KMS-11 (cell line): ENCODE measurements around the gene NFX1.

Source experiments
- H2AFZ ChIP-seq: fragments of 200-600 bp; sonication (generic); 2 replicates; pipeline ENCODE4 v1.6.1; 2016; ENCODE audit warnings: antibody characterized with exemption, mixed run types, low read depth
- H3K27ac ChIP-seq: fragments of 200-600 bp; sonication (generic); 2 replicates; pipeline ENCODE4 v1.6.1; 2016; ENCODE audit warnings: mild to moderate bottlenecking, mixed run types
- H3K27me3 ChIP-seq: fragments of 200-600 bp; sonication (generic); 2 replicates; pipeline ENCODE4 v1.6.1; 2017; ENCODE audit warnings: mild to moderate bottlenecking, low read depth, mixed run types, moderate library complexity; ENCODE audit not compliant: insufficient read depth
- H3K36me3 ChIP-seq: fragments of 200-600 bp; sonication (generic); 2 replicates; pipeline ENCODE4 v1.6.1; 2017; ENCODE audit warnings: mild to moderate bottlenecking, mixed run types; ENCODE audit not compliant: insufficient read depth
- H3K4me1 ChIP-seq: fragments of 200-600 bp; sonication (generic); 2 replicates; pipeline ENCODE4 v1.6.1; 2016; ENCODE audit warnings: mild to moderate bottlenecking, low read depth, mixed run types; ENCODE audit not compliant: poor library complexity, severe bottlenecking
- H3K4me2 ChIP-seq: fragments of 200-600 bp; sonication (generic); 2 replicates; pipeline ENCODE4 v1.7.0; 2016; ENCODE audit warnings: mild to moderate bottlenecking, mixed run types
- H3K4me3 ChIP-seq: fragments of 200-600 bp; sonication (generic); IDR thresholded peaks from 2 replicates; pipeline ENCODE4 v1.6.1; 2017; ENCODE audit warnings: low read depth, low read length, mixed read lengths; ENCODE audit not compliant: insufficient read depth
- H3K79me2 ChIP-seq: fragments of 200-600 bp; sonication (generic); 2 replicates; pipeline ENCODE4 v1.6.1; 2016; ENCODE audit warnings: low read depth, mixed run types; ENCODE audit not compliant: insufficient read depth
- H3K9ac ChIP-seq: fragments of 200-600 bp; sonication (generic); 2 replicates; pipeline ENCODE4 v1.6.1; 2016; ENCODE audit warnings: mild to moderate bottlenecking, mixed run types
- H4K20me1 ChIP-seq: fragments of 200-600 bp; sonication (generic); 2 replicates; pipeline ENCODE4 v1.6.1; 2016; ENCODE audit warnings: mild to moderate bottlenecking, mixed run types; ENCODE audit not compliant: insufficient read depth
- TF ChIP-seq, protein P1 (sequence below): fragments of 200-600 bp; sonication (generic); conservative IDR thresholded peaks from 2 replicates; pipeline ENCODE4 v1.6.1; 2017; ENCODE audit warnings: low read depth, mild to moderate bottlenecking, antibody characterized with exemption, low read length, moderate library complexity, mixed read lengths

Gene NFX1

GRCh38 chr9:33320230-33320567, 29.9 kb downstream of the NFX1 start:
- H3K4me1 ChIP-seq, result no peaks in the 10 kb centered on the region
- H3K27ac ChIP-seq, result no peak overlapping the region
- no peak overlapping the region for H3K4me3 ChIP-seq
- H4K20me1 ChIP-seq, result no peaks in the 10 kb centered on the region
- no peaks in the 10 kb centered on the region for H3K79me2 ChIP-seq
- TF ChIP-seq, protein P1, sequence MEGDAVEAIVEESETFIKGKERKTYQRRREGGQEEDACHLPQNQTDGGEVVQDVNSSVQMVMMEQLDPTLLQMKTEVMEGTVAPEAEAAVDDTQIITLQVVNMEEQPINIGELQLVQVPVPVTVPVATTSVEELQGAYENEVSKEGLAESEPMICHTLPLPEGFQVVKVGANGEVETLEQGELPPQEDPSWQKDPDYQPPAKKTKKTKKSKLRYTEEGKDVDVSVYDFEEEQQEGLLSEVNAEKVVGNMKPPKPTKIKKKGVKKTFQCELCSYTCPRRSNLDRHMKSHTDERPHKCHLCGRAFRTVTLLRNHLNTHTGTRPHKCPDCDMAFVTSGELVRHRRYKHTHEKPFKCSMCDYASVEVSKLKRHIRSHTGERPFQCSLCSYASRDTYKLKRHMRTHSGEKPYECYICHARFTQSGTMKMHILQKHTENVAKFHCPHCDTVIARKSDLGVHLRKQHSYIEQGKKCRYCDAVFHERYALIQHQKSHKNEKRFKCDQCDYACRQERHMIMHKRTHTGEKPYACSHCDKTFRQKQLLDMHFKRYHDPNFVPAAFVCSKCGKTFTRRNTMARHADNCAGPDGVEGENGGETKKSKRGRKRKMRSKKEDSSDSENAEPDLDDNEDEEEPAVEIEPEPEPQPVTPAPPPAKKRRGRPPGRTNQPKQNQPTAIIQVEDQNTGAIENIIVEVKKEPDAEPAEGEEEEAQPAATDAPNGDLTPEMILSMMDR, result no peak
- H3K9ac ChIP-seq, result no peak overlapping the region
- no peak overlapping the region for H2AFZ ChIP-seq
- H3K27me3 ChIP-seq, result no peaks in the 10 kb centered on the region
- H3K36me3 ChIP-seq, result 0 out of 2 replicates have a peak, but pooled peaks cover 6% of the 10 kb centered on the region
- no peak overlapping the region for H3K4me2 ChIP-seq

DNA sequence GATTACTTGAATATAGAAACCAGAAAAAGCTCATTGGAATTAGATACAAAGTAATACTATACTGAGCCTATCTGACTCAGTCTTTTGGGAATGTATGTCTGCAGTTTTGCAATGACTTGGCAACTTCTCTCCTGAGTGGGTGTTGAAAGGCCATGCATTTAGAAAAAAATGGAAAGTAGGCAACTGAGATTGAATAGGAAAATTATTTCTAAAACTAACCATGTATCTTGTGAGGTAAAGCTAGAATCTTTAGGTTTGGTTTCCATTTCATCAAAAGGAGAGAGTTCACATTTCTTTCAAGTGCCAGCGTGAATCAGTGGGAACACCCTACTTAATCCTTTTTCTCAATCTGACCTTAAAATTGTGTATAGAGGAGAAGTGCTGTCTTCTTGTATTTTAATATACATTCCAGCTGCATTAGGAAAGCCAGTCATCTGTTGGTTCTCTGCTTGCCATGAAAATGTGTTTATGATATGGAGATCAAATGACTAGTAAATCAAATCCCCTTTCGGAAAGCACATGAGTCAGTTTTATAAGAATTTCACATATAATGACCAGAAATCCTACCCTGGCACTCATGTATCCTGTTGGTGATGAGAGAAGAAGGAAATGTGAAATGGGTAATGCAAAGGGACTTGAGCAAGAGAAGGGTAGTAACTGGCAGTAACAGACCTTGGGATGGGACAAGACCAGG, 30.4 kb downstream of the NFX1 start:
- no peaks in the 10 kb centered on the region for H4K20me1 ChIP-seq
- 0 out of 2 replicates have a peak, but pooled peaks cover 6% of the 10 kb centered on the region for H3K36me3 ChIP-seq
- no peak overlapping the region for H3K27ac ChIP-seq
- no peak overlapping the region for H3K4me2 ChIP-seq
- H2AFZ ChIP-seq, result no peak overlapping the region
- H3K27me3 ChIP-seq, result no peaks in the 10 kb centered on the region
- TF ChIP-seq, protein P1, result no peak
- no peak overlapping the region for H3K4me3 ChIP-seq
- no peak overlapping the region for H3K9ac ChIP-seq
- H3K4me1 ChIP-seq, result no peaks in the 10 kb centered on the region
- H3K79me2 ChIP-seq, result no peaks in the 10 kb centered on the region

- Histone ChIP-seq H3K4me3 (no peak overlapping the region), H3K4me2 (no peak overlapping the region), H2AFZ (no peak overlapping the region), H3K79me2 (no peaks in the 10 kb centered on the region), H4K20me1 (no peaks in the 10 kb centered on the region), H3K4me1 (no peaks in the 10 kb centered on the region), H3K27ac (no peak overlapping the region), H3K36me3 (no peaks in the 10 kb centered on the region; the same call in 1 of the 2 replicates), H3K9ac (no peak overlapping the region), H3K27me3 (no peaks in the 10 kb centered on the region)
- TF ChIP-seq, protein P1, result no peak
Observed at GRCh38 chr9:33329117-33329563, 38.8 kb downstream of the NFX1 start.

- Histone ChIP-seq H2AFZ (no peak overlapping the region), H3K4me3 (no peak overlapping the region), H4K20me1 (no peaks in the 10 kb centered on the region), H3K79me2 (no peaks in the 10 kb centered on the region), H3K4me1 (no peaks in the 10 kb centered on the region), H3K36me3 (no peaks in the 10 kb centered on the region; the same call in 1 of the 2 replicates), H3K4me2 (no peak overlapping the region), H3K27ac (no peak overlapping the region), H3K27me3 (no peaks in the 10 kb centered on the region), H3K9ac (no peak overlapping the region)
- TF ChIP-seq, protein P1, result no peak
Observed at GRCh38 chr9:33329979-33330378, 39.7 kb downstream of the NFX1 start.
